CD8-positive, alpha-beta memory T cell (primary cell): Measurements from ENCODE around the gene RUBCNL. TPM values are rescaled to one million over a fixed set of nuclear protein-coding genes. Genes with fewer than 3 reads are reported as not detected.
"Not testable (repeated sequence)": the region's sequence is repeated elsewhere in the genome, so short reads cannot be mapped to it uniquely, and the experiment has no call there.

Source experiments
- CTCF ChIA-PET: fragments of 350-600 bp; sonication (Branson Sonifier 250); formaldehyde crosslinking; loops from one replicate; lab custom pipeline; 2021; ENCODE audit warnings: antibody characterized with exemption; lab: Charles Lee
- POLR2A ChIA-PET: fragments of 350-600 bp; sonication (Branson Sonifier 250); formaldehyde crosslinking; loops from one replicate; lab custom pipeline; 2021; ENCODE audit warnings: antibody characterized with exemption; lab: Charles Lee
- DNase-seq, 5 donors: peaks; one replicate each; pipeline versions ENCODE4 v3.0.0 to v3.0.0-alpha.2; 2020 to 2022; ENCODE audit warnings: mixed read lengths in 1 of 5
- H3K27ac ChIP-seq: one replicate; pipeline ENCODE4 v1.7.0; 2013; ENCODE audit warnings: low read depth, mild to moderate bottlenecking, low read length, moderate library complexity
- H3K27me3 ChIP-seq: 2 replicates; pipeline ENCODE4 v1.7.0; 2013; ENCODE audit warnings: low read length, mild to moderate bottlenecking; ENCODE audit not compliant: insufficient read depth, poor library complexity, severe bottlenecking
- H3K36me3 ChIP-seq: 2 replicates; pipeline ENCODE4 v1.7.0; 2013; ENCODE audit warnings: mild to moderate bottlenecking, low read length, moderate library complexity; ENCODE audit not compliant: insufficient read depth
- H3K4me1 ChIP-seq: 2 replicates; pipeline ENCODE4 v1.7.0; 2013; ENCODE audit warnings: mild to moderate bottlenecking, low read length, moderate library complexity; ENCODE audit not compliant: insufficient read depth
- H3K4me3 ChIP-seq: 2 replicates; pipeline ENCODE4 v1.7.0; 2013; ENCODE audit warnings: mild to moderate bottlenecking, low read length
- H3K9me3 ChIP-seq: 2 replicates; pipeline ENCODE4 v1.7.0; 2013; ENCODE audit warnings: mild to moderate bottlenecking, low read length
- H3K27ac Mint-ChIP-seq, 8 donors: one replicate each; pipeline ENCODE4 v1.8.0; 2020 to 2021; ENCODE audit warnings: mixed read lengths in 8 of 8, mild to moderate bottlenecking in 6 of 8, inconsistent platforms in 3 of 8, moderate library complexity in 3 of 8
- H3K27me3 Mint-ChIP-seq, 2 donors: one replicate each; pipeline ENCODE4 v1.8.0; 2020 to 2021; ENCODE audit warnings: mixed read lengths in 2 of 2, mild to moderate bottlenecking in 1 of 2, moderate library complexity in 1 of 2
- H3K36me3 Mint-ChIP-seq, 3 donors: one replicate each; pipeline ENCODE4 v1.8.0; 2020 to 2021; ENCODE audit warnings: mixed read lengths in 3 of 3, inconsistent platforms in 1 of 3, mild to moderate bottlenecking in 1 of 3
- H3K4me1 Mint-ChIP-seq, 3 donors: one replicate each; pipeline ENCODE4 v1.8.0; 2020 to 2021; ENCODE audit warnings: mixed read lengths in 3 of 3, inconsistent platforms in 1 of 3, mild to moderate bottlenecking in 1 of 3
- H3K4me3 Mint-ChIP-seq, 7 donors: one replicate each; pipeline ENCODE4 v1.8.0; 2020 to 2021; ENCODE audit warnings: mixed read lengths in 7 of 7, mild to moderate bottlenecking in 6 of 7, moderate library complexity in 4 of 7, inconsistent platforms in 2 of 7
- H3K9me3 Mint-ChIP-seq, 5 donors: one replicate each; pipeline ENCODE4 v1.8.0; 2020 to 2022; ENCODE audit warnings: mixed read lengths in 5 of 5, mild to moderate bottlenecking in 3 of 5, moderate library complexity in 2 of 5, inconsistent platforms in 1 of 5
- polyA plus RNA-seq: library from polyadenylated mRNA; unstranded; fragments of 300-500 nt; fragmentation: Illumina TruSeq; gene quantifications from one replicate; pipeline ENCODE4 v1.2.3, GENCODE V29; 2021
- total RNA-seq, 2 experiments: library from RNA; stranded (reverse); gene quantifications; one replicate each; pipeline ENCODE4 v1.2.3, GENCODE V29; 2021

Gene RUBCNL
- total and polyA plus RNA-seq, 3 experiments from 2014 or later, result not detected

- no peak for DNase-seq
- peaks cover 10 to 55% of the 10 kb centered on the region in 2 donors for H3K27me3 Mint-ChIP-seq
- Histone ChIP-seq H3K27ac (no peak overlapping the region), H3K36me3 (no peaks in the 10 kb centered on the region), H3K9me3 (no peaks in the 10 kb centered on the region), H3K4me3 (no peak overlapping the region), H3K4me1 (no peaks in the 10 kb centered on the region), H3K27me3 (peaks cover 15% of the 10 kb centered on the region)
- ChIA-PET CTCF (no interaction called here), POLR2A (no interaction called here)
- H3K4me1 Mint-ChIP-seq, result peaks cover 4 to 10% (median 8%) of the 10 kb centered on the region in 3 donors
- no peak overlapping the region for H3K4me3 Mint-ChIP-seq
- no peaks in the 10 kb centered on the region for H3K36me3 Mint-ChIP-seq
- no peak overlapping the region for H3K27ac Mint-ChIP-seq
- no peaks in the 10 kb centered on the region for H3K9me3 Mint-ChIP-seq
Observed at GRCh38 chr13:46382224-46382623, 4.8 kb downstream of the RUBCNL start.

GRCh38 chr13:46380242-46380641, 6.8 kb downstream of the RUBCNL start:
- Histone ChIP-seq H3K36me3 (no peaks in the 10 kb centered on the region), H3K4me1 (no peaks in the 10 kb centered on the region), H3K27ac (no peak overlapping the region), H3K4me3 (no peak overlapping the region), H3K9me3 (no peaks in the 10 kb centered on the region), H3K27me3 (peaks cover 5% of the 10 kb centered on the region)
- Mint-ChIP-seq H3K4me1 (no peaks in the 10 kb centered on the region), H3K4me3 (no peak overlapping the region), H3K27ac (no peak overlapping the region), H3K9me3 (no peaks in the 10 kb centered on the region), H3K27me3 (peaks cover 6 to 36% of the 10 kb centered on the region in 2 donors), H3K36me3 (no peaks in the 10 kb centered on the region)
- CTCF ChIA-PET, result no interaction called here
- POLR2A ChIA-PET, result no interaction called here
- DNase-seq, result no peak

GRCh38 chr13:46379611-46380010, 7.4 kb downstream of the RUBCNL start:
- no peaks in the 10 kb centered on the region for H3K4me1 Mint-ChIP-seq
- H3K9me3 Mint-ChIP-seq, result no peaks in the 10 kb centered on the region
- H3K27me3 Mint-ChIP-seq, result peaks cover under 1 to 29% of the 10 kb centered on the region in 2 donors
- H3K4me1 ChIP-seq, result no peaks in the 10 kb centered on the region
- H3K9me3 ChIP-seq, result no peaks in the 10 kb centered on the region
- CTCF ChIA-PET, result no interaction called here
- peaks cover 5% of the 10 kb centered on the region for H3K27me3 ChIP-seq
- no peak overlapping the region for H3K27ac ChIP-seq
- H3K36me3 ChIP-seq, result no peaks in the 10 kb centered on the region
- H3K4me3 ChIP-seq, result no peak overlapping the region
- H3K4me3 Mint-ChIP-seq, result no peak overlapping the region
- no peak for DNase-seq
- H3K36me3 Mint-ChIP-seq, result no peaks in the 10 kb centered on the region
- H3K27ac Mint-ChIP-seq, result no peak overlapping the region
- POLR2A ChIA-PET, result no interaction called here

GRCh38 chr13:46378411-46378810, 8.6 kb downstream of the RUBCNL start:
- H3K4me3 Mint-ChIP-seq, result no peak overlapping the region
- H3K27ac Mint-ChIP-seq, result no peak overlapping the region
- H3K27me3 Mint-ChIP-seq, result peaks cover 3 to 19% of the 10 kb centered on the region in 2 donors
- DNase-seq, result no peak
- no peaks in the 10 kb centered on the region for H3K36me3 Mint-ChIP-seq
- no peak overlapping the region for H3K4me3 ChIP-seq
- H3K4me1 Mint-ChIP-seq, result no peaks in the 10 kb centered on the region
- no peaks in the 10 kb centered on the region for H3K9me3 ChIP-seq
- POLR2A ChIA-PET, result no interaction called here
- H3K27ac ChIP-seq, result no peak overlapping the region
- no peaks in the 10 kb centered on the region for H3K9me3 Mint-ChIP-seq
- CTCF ChIA-PET, result no interaction called here
- no peaks in the 10 kb centered on the region for H3K36me3 ChIP-seq
- H3K27me3 ChIP-seq, result peaks cover under 1% of the 10 kb centered on the region
- H3K4me1 ChIP-seq, result no peaks in the 10 kb centered on the region

- Mint-ChIP-seq H3K4me3 (no peak overlapping the region), H3K36me3 (no peaks in the 10 kb centered on the region), H3K9me3 (no peaks in the 10 kb centered on the region), H3K27me3 (peaks cover 3 to 15% of the 10 kb centered on the region in 2 donors), H3K27ac (no peak overlapping the region), H3K4me1 (no peaks in the 10 kb centered on the region)
- H3K9me3 ChIP-seq, result no peaks in the 10 kb centered on the region
- H3K4me1 ChIP-seq, result no peaks in the 10 kb centered on the region
- H3K27me3 ChIP-seq, result no peaks in the 10 kb centered on the region
- DNase-seq, result no peak
- no peak overlapping the region for H3K4me3 ChIP-seq
- CTCF ChIA-PET, result no interaction called here
- POLR2A ChIA-PET, result no interaction called here
- no peak overlapping the region for H3K27ac ChIP-seq
- H3K36me3 ChIP-seq, result no peaks in the 10 kb centered on the region
Observed at GRCh38 chr13:46377554-46377953, 9.5 kb downstream of the RUBCNL start.

GRCh38 chr13:46374710-46375109, 12.3 kb downstream of the RUBCNL start:
- H3K27ac Mint-ChIP-seq, result no peak overlapping the region
- Histone ChIP-seq H3K4me1 (no peaks in the 10 kb centered on the region), H3K4me3 (no peak overlapping the region), H3K9me3 (no peaks in the 10 kb centered on the region), H3K27ac (no peak overlapping the region), H3K27me3 (no peaks in the 10 kb centered on the region), H3K36me3 (no peaks in the 10 kb centered on the region)
- H3K4me1 Mint-ChIP-seq, result no peaks in the 10 kb centered on the region
- ChIA-PET POLR2A (no interaction called here), CTCF (no interaction called here)
- no peaks in the 10 kb centered on the region for H3K36me3 Mint-ChIP-seq
- no peak for DNase-seq
- H3K27me3 Mint-ChIP-seq, result peaks cover 5% of the 10 kb centered on the region in 2 donors
- no peak overlapping the region for H3K4me3 Mint-ChIP-seq
- no peaks in the 10 kb centered on the region for H3K9me3 Mint-ChIP-seq

- ChIA-PET POLR2A (no interaction called here), CTCF (no interaction called here)
- Mint-ChIP-seq H3K4me3 (no peak overlapping the region), H3K36me3 (no peaks in the 10 kb centered on the region), H3K4me1 (no peaks in the 10 kb centered on the region), H3K9me3 (no peaks in the 10 kb centered on the region), H3K27ac (no peak overlapping the region), H3K27me3 (peaks cover 4 to 5% of the 10 kb centered on the region in 2 donors)
- Histone ChIP-seq H3K9me3 (no peaks in the 10 kb centered on the region), H3K27ac (no peak overlapping the region), H3K27me3 (no peaks in the 10 kb centered on the region), H3K4me1 (no peaks in the 10 kb centered on the region), H3K36me3 (no peaks in the 10 kb centered on the region), H3K4me3 (no peak overlapping the region)
- DNase-seq, result no peak
Observed at GRCh38 chr13:46373623-46374022, 13.4 kb downstream of the RUBCNL start.

- CTCF ChIA-PET, DNase-seq, H3K4me1 Mint-ChIP-seq, H3K9me3 Mint-ChIP-seq, H3K4me1 ChIP-seq, POLR2A ChIA-PET, H3K9me3 ChIP-seq, H3K27ac ChIP-seq, H3K36me3 ChIP-seq, H3K27me3 Mint-ChIP-seq, H3K4me3 ChIP-seq, H3K4me3 Mint-ChIP-seq, H3K27me3 ChIP-seq, H3K27ac Mint-ChIP-seq, H3K36me3 Mint-ChIP-seq: not testable (repeated sequence)
Observed at GRCh38 chr13:46372938-46373337, 14.1 kb downstream of the RUBCNL start.

GRCh38 chr13:46372071-46372470, 15.0 kb downstream of the RUBCNL start:
- Mint-ChIP-seq H3K4me1 (no peaks in the 10 kb centered on the region), H3K9me3 (no peaks in the 10 kb centered on the region), H3K36me3 (no peaks in the 10 kb centered on the region), H3K27me3 (peaks cover 4 to 5% of the 10 kb centered on the region in 2 donors), H3K27ac (no peak overlapping the region), H3K4me3 (no peak overlapping the region)
- ChIA-PET POLR2A (no interaction called here), CTCF (no interaction called here)
- Histone ChIP-seq H3K4me1 (no peaks in the 10 kb centered on the region), H3K27ac (no peak overlapping the region), H3K27me3 (no peaks in the 10 kb centered on the region), H3K36me3 (no peaks in the 10 kb centered on the region), H3K4me3 (no peak overlapping the region), H3K9me3 (no peaks in the 10 kb centered on the region)
- no peak for DNase-seq
